ENCODE results near the gene PRAMEF18.
"Not testable (repeated sequence)": the region's sequence is repeated elsewhere in the genome, so short reads cannot be mapped to it uniquely, and the experiment has no call there.

The PRAMEF18 gene

GRCh38 chr1:13201309-13201708 lies 24.6 kb downstream of the PRAMEF18 start, which contains the start of gene PRAMEF13:
PRAMEF13 (minus strand) TSS chr1:13201409; CDS start chr1:13199589, 1,820 bp downstream.
- DNase-seq: not testable (repeated sequence)

Measured in HCEC 1CT (cell line).